Endodermal cell (in vitro differentiated cells): ENCODE data around the gene HECTD1. TPM values are rescaled to one million over a fixed set of nuclear protein-coding genes. Genes with fewer than 3 reads are reported as not detected.
"Not testable (repeated sequence)": the region's sequence is repeated elsewhere in the genome, so short reads cannot be mapped to it uniquely, and the experiment has no call there.

Experiments used
- DNase-seq: peaks from one replicate; pipeline ENCODE4 v3.0.0-alpha.2; 2017
- H3K27ac ChIP-seq: 2 replicates; pipeline ENCODE4 v1.5.1; 2013; ENCODE audit warnings: mild to moderate bottlenecking, low read depth, low read length, moderate library complexity
- H3K27me3 ChIP-seq: 2 replicates; pipeline ENCODE4 v1.6.1; 2013; ENCODE audit warnings: mild to moderate bottlenecking, low read length, moderate library complexity; ENCODE audit not compliant: insufficient read depth, control insufficient read depth, poor library complexity, severe bottlenecking
- H3K36me3 ChIP-seq: 2 replicates; pipeline ENCODE4 v1.7.0; 2013; ENCODE audit warnings: mild to moderate bottlenecking, low read length, moderate library complexity; ENCODE audit not compliant: control insufficient read depth, insufficient read depth
- H3K4me1 ChIP-seq: one replicate; pipeline ENCODE4 v1.7.0; 2013; ENCODE audit warnings: low read length; ENCODE audit not compliant: control insufficient read depth, insufficient read depth
- H3K4me3 ChIP-seq: 2 replicates; pipeline ENCODE4 v1.5.1; 2013; ENCODE audit warnings: mild to moderate bottlenecking, low read length, moderate library complexity
- H3K9ac ChIP-seq: 2 replicates; pipeline ENCODE4 v1.6.1; 2013; ENCODE audit warnings: mild to moderate bottlenecking, low read length, moderate library complexity; ENCODE audit not compliant: poor library complexity, severe bottlenecking; ENCODE audit errors: extremely low read depth
- H3K9me3 ChIP-seq: 2 replicates; pipeline ENCODE4 v1.6.1; 2013; ENCODE audit warnings: mild to moderate bottlenecking, low read length, moderate library complexity; ENCODE audit not compliant: control insufficient read depth
- H3K27ac Mint-ChIP-seq: 2 replicates; pipeline ENCODE4 v1.8.0; 2020; ENCODE audit warnings: mixed read lengths
- H3K27me3 Mint-ChIP-seq: 2 replicates; pipeline ENCODE4 v1.8.0; 2021; ENCODE audit warnings: mild to moderate bottlenecking, mixed read lengths; ENCODE audit not compliant: insufficient read depth
- H3K36me3 Mint-ChIP-seq: 2 replicates; pipeline ENCODE4 v1.8.0; 2020; ENCODE audit warnings: low read depth, mixed read lengths
- H3K4me1 Mint-ChIP-seq: 2 replicates; pipeline ENCODE4 v1.8.0; 2020; ENCODE audit warnings: mixed read lengths
- H3K4me3 Mint-ChIP-seq: 2 replicates; pipeline ENCODE4 v1.8.0; 2020; ENCODE audit warnings: mild to moderate bottlenecking, moderate library complexity, mixed read lengths
- H3K9me3 Mint-ChIP-seq: 2 replicates; pipeline ENCODE4 v1.8.0; 2020; ENCODE audit warnings: mild to moderate bottlenecking, mixed read lengths
- CTCF ChIP-seq: fragments of 200-600 bp; sonication (generic); conservative IDR thresholded peaks from 2 replicates; pipeline ENCODE4 v1.5.0; 2021; ENCODE audit warnings: antibody characterized with exemption, mild to moderate bottlenecking
- WGBS, 2 experiments: methylation state at CpG; one replicate each; pipeline versions ENCODE4 v1.1.5 to v1.1.7; 2013; ENCODE audit warnings: missing lambda C conversion rate in 2 of 2, mixed read lengths in 1 of 2; ENCODE audit not compliant: insufficient coverage in 1 of 2, insufficient read length in 1 of 2; 5-methylcytosine and 5-hydroxymethylcytosine counted together
- total RNA-seq, 2 donors: library from RNA; stranded (reverse); fragmentation: NEBNext Ultra II Directional in 1 of 2; extraction: Animal tissue kit (Norgen Biotek cat#: 25700) in 1 of 2; gene quantifications; 2 replicates in 1 of 2; 3 replicates in 1 of 2; pipeline ENCODE4 v1.2.1, GENCODE V29; 2021

HECTD1 gene
- total RNA-seq, 2 donors from 2014 or later = 118 to 132 TPM

- TF ChIP-seq CTCF = no peak
- no peaks in the 10 kb centered on the region for H3K9me3 Mint-ChIP-seq
- peaks cover 5% of the 10 kb centered on the region for H3K36me3 Mint-ChIP-seq
- 88 to 94% methylated on average over 2 of the region's 2 CpGs for WGBS, 2 experiments
- H3K4me1 Mint-ChIP-seq = no peaks in the 10 kb centered on the region
- Histone ChIP-seq H3K9ac (no peak overlapping the region), H3K9me3 (no peaks in the 10 kb centered on the region), H3K4me1 (no peaks in the 10 kb centered on the region), H3K27me3 (no peaks in the 10 kb centered on the region), H3K4me3 (no peak overlapping the region), H3K27ac (no peak overlapping the region), H3K36me3 (peaks cover 5% of the 10 kb centered on the region)
- no peak overlapping the region for H3K4me3 Mint-ChIP-seq
- no peaks in the 10 kb centered on the region for H3K27me3 Mint-ChIP-seq
- no peak overlapping the region for H3K27ac Mint-ChIP-seq
- no peak for DNase-seq
Observed at GRCh38 chr14:31092160-31092708, 115.4 kb downstream of the HECTD1 start.

GRCh38 chr14:31090883-31091764 lies 116.5 kb downstream of the HECTD1 start:
- TF ChIP-seq CTCF = no peak
- Histone ChIP-seq H3K9ac (no peak overlapping the region), H3K9me3 (no peaks in the 10 kb centered on the region), H3K4me1 (no peaks in the 10 kb centered on the region), H3K27ac (no peak overlapping the region), H3K4me3 (no peak overlapping the region), H3K27me3 (no peaks in the 10 kb centered on the region), H3K36me3 (peaks cover 2% of the 10 kb centered on the region)
- Mint-ChIP-seq H3K27me3 (no peaks in the 10 kb centered on the region), H3K4me3 (no peak overlapping the region), H3K4me1 (no peaks in the 10 kb centered on the region), H3K27ac (no peak overlapping the region), H3K9me3 (no peaks in the 10 kb centered on the region), H3K36me3 (peaks cover 2% of the 10 kb centered on the region)
- 92 to 100% methylated on average over 2 to 5 of the region's 5 CpGs for WGBS, 2 experiments
- no peak for DNase-seq

- DNase-seq, H3K9me3 Mint-ChIP-seq, H3K27ac ChIP-seq, H3K4me3 Mint-ChIP-seq, H3K36me3 Mint-ChIP-seq, H3K27ac Mint-ChIP-seq, H3K27me3 Mint-ChIP-seq, H3K4me3 ChIP-seq, H3K36me3 ChIP-seq, H3K9me3 ChIP-seq, H3K9ac ChIP-seq, H3K27me3 ChIP-seq: not testable (repeated sequence)
- peaks cover 15% of the 10 kb centered on the region for H3K4me1 Mint-ChIP-seq
- peaks cover 11% of the 10 kb centered on the region for H3K4me1 ChIP-seq
- WGBS, 2 experiments = 87 to 92% methylated on average over 3 to 9 of the region's 9 CpGs
Observed at GRCh38 chr14:31086466-31086865, 121.1 kb downstream of the HECTD1 start.
